Erythroblast (primary cell): ENCODE measurements around the gene HOXC6.

Experiments
- GATA1 ChIP-seq: IDR thresholded peaks from 2 replicates; pipeline ENCODE4 v1.6.1; 2011; ENCODE audit warnings: low read depth, mild to moderate bottlenecking, control low read depth, low read length, moderate library complexity
- POLR2A ChIP-seq: IDR thresholded peaks from 2 replicates; pipeline ENCODE4 v1.6.1; 2011; ENCODE audit warnings: mild to moderate bottlenecking, low read length

DNA sequence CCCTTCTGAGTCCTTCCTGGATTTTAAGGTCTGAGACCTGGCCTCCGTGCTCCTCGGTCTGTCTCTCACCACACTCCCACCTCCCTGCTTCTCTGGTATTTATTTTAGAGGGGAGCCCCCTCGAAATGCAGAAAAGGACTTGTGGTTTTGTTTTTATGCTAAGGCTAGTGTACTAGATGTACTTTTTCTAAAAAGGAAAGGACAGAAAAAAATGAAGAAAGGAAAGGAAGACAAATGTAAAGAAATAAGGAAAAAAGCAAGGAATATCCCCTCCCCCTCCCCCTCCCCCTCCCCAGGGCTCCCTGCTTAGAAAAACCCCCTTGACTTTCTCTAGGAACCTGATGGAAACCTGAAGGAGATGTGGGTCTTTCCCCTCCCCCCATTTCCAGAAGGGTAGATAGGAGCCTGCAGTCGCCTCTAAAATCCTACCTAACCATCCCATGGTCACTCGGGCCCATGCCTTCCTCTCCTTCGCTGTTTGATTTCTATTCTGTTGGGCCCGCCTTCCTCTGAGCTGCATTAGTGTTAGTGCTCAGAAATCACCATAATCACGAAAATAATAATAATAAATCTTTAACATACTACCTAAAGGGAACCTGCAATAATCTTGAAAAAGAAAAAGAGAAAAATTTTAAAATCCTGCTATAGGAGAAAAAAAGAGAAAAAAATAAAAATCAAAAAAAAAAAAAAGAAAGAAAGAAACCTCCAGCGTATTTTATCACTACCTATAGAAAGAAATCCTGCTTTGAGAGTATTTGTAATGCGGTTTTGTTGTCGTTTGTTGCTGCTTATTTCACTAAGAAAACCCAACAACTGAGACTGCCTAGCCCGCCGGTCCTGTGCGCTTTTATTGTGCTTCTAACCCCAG lies 16.3 kb upstream of the HOXC6 start:
- TF ChIP-seq POLR2A (no peak), GATA1 (no peak)
